Thoracic aorta (tissue), 2 donors: ENCODE results near the gene METTL2B. TPM values are rescaled to one million over a fixed set of nuclear protein-coding genes. Genes with fewer than 3 reads are reported as not detected.
"Not testable (repeated sequence)": the region's sequence is repeated elsewhere in the genome, so short reads cannot be mapped to it uniquely, and the experiment has no call there.

Experiments
- ATAC-seq: fragments of 150-250 bp; one replicate; pipeline ENCODE4 v1.8.0; 2017; ENCODE audit warnings: low read depth; ENCODE audit not compliant: insufficient number of reproducible peaks, low FRiP score
- DNase-seq: peaks from one replicate; pipeline ENCODE4 v3.0.0-alpha.2; 2020; ENCODE audit warnings: low spot score
- H3K27ac ChIP-seq, 2 donors: fragments of 200-600 bp; sonication (generic); 1 replicate in 1 of 2; 2 replicates in 1 of 2; pipeline ENCODE4 v1.5.1; 2016; ENCODE audit warnings: mild to moderate bottlenecking in 2 of 2, moderate library complexity in 2 of 2
- H3K27me3 ChIP-seq: fragments of 200-600 bp; sonication (generic); replicated peaks from 2 replicates; pipeline ENCODE4 v1.6.0; 2016; ENCODE audit warnings: mild to moderate bottlenecking; ENCODE audit not compliant: insufficient read depth
- H3K36me3 ChIP-seq: fragments of 200-600 bp; sonication (generic); one replicate; pipeline ENCODE4 v1.5.1; 2016
- H3K4me1 ChIP-seq, 2 donors: fragments of 200-600 bp; sonication (generic); 1 replicate in 1 of 2; 2 replicates in 1 of 2; pipeline versions ENCODE4 v1.5.1 to v1.6.0; 2016; ENCODE audit warnings: low read depth in 2 of 2, mild to moderate bottlenecking in 1 of 2; ENCODE audit not compliant: control insufficient read depth in 1 of 2
- H3K4me3 ChIP-seq: fragments of 200-600 bp; sonication (generic); 2 replicates; pipeline ENCODE4 v1.5.1; 2016; ENCODE audit warnings: mild to moderate bottlenecking
- H3K9me3 ChIP-seq: fragments of 200-600 bp; sonication (generic); 2 replicates; pipeline ENCODE4 v1.5.1; 2016
- total RNA-seq, 2 donors: library from RNA; depleted of rRNA; stranded (reverse); fragments of >200 nt; gene quantifications; one replicate each; pipeline versions ENCODE4 v1.1.0 to v1.2.3, GENCODE V29; 2016
- TF ChIP-seq, protein P1 (sequence below): fragments of 200-600 bp; sonication (generic); IDR thresholded peaks from one replicate; pipeline ENCODE4 v1.5.1; 2019; ENCODE audit warnings: antibody characterized with exemption

The METTL2B gene
- total RNA-seq, 2 donors from 2014 or later, result 14.6 to 49.0 TPM

DNA sequence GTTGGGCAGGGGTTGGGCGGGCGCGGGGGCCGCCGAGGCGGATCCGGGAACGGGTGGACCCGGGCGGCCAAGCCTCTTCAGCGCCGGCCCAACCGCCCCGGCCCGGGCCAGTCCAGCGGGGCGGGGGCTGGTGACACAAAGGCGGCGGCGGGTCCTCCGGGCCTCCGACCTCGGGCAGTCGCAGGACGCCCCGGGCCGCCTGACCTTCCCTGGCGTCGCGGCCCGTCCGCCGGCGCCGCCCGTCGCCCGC is 54.2 kb downstream of the METTL2B start:
- ATAC-seq (no peak), DNase-seq (no peak)
- TF ChIP-seq, protein P1, sequence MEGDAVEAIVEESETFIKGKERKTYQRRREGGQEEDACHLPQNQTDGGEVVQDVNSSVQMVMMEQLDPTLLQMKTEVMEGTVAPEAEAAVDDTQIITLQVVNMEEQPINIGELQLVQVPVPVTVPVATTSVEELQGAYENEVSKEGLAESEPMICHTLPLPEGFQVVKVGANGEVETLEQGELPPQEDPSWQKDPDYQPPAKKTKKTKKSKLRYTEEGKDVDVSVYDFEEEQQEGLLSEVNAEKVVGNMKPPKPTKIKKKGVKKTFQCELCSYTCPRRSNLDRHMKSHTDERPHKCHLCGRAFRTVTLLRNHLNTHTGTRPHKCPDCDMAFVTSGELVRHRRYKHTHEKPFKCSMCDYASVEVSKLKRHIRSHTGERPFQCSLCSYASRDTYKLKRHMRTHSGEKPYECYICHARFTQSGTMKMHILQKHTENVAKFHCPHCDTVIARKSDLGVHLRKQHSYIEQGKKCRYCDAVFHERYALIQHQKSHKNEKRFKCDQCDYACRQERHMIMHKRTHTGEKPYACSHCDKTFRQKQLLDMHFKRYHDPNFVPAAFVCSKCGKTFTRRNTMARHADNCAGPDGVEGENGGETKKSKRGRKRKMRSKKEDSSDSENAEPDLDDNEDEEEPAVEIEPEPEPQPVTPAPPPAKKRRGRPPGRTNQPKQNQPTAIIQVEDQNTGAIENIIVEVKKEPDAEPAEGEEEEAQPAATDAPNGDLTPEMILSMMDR, result no peak
- H3K27me3 ChIP-seq, result no peaks in the 10 kb centered on the region
- peak overlapping the region; percentile 95 to 97 for H3K27ac ChIP-seq
- peaks cover 20 to 37% of the 10 kb centered on the region in 2 donors for H3K4me1 ChIP-seq
- H3K4me3 ChIP-seq, result peak overlapping the region; percentile 97
- no peaks in the 10 kb centered on the region for H3K9me3 ChIP-seq
- H3K36me3 ChIP-seq, result peaks cover 3% of the 10 kb centered on the region

DNA sequence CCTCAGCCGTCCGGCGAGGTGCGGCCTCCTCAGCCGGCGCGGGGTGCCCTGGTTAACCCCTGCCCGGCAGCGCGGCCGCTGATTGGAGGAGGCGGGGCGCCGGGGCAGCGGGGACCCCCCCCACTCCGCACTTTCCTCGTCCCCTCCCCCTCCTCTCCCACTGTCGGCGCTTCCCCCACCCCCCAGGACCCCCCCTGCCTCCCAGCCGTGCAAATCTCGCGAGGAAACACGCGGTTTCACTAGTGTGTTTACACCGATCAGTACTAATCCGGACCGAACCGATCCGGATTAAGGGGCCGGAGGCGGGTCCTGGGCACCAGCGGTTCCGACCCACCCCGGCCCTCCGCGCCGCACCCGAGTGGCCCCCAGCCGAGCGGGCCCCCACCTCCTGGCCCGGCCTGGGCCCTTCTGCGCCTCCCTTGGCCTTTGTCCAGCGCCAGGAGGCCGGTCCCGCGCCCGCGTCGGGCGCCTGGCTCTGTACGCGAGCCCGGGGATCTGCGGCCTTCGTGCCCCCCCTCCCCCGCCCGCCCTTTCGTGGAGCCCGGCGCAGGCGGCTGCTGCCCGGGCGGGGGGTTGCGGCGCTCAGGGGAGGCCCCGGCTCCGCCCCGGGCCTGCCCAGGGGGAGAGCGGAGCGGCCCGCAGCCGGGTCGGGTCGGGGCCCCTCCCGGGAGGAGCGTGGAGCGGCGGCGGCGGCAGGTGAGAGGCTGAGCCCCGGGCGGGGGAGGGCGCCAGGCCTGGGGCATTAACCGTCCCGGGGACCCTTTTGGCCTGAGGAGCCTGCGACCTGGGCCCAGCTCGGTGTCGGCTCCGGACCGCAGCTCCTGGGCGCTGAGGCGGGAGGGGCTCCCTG is 54.8 kb downstream of the METTL2B start:
- ATAC-seq, result peak; percentile 96
- Histone ChIP-seq H3K4me1 (peaks cover 20 to 42% of the 10 kb centered on the region in 2 donors), H3K27ac (peak overlapping the region; percentile 95 to 97), H3K4me3 (peak overlapping the region; percentile 97)
- H3K36me3 ChIP-seq, H3K9me3 ChIP-seq, H3K27me3 ChIP-seq: not testable (repeated sequence)
- peak; percentile 23 for DNase-seq

DNA sequence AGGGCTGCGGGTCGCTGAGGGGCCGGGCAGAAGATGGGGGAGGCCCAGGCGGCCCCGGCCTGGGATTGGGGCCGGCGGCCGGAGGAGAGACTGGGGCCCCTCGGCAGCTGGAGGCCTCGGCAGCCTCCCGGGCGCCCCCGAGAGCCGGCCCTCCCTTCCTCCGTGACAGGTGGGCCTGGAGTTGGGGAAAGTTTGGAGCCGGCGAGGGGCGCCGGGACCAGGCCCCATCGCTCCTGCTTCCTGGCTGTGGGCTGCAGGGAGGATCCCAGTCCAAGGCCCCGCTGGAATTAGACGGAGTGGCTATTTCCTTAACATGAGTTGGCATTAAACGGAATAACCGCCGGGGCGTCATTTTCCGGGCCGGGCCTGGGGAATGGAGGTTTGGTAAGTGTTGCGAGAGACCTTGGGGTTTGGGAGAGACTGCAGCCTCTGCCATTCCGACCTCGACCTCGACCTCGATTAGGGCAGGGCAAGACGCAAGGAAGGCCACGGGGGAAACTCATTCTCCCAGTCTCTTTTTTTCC is 55.5 kb downstream of the METTL2B start:
- Histone ChIP-seq H3K4me1 (peaks cover 25 to 49% of the 10 kb centered on the region in 2 donors), H3K27ac (peak overlapping the region; percentile 95 to 97), H3K4me3 (peak overlapping the region; percentile 97)
- DNase-seq, H3K27me3 ChIP-seq, H3K9me3 ChIP-seq, H3K36me3 ChIP-seq: not testable (repeated sequence)
- peak; percentile 1 for ATAC-seq

DNA sequence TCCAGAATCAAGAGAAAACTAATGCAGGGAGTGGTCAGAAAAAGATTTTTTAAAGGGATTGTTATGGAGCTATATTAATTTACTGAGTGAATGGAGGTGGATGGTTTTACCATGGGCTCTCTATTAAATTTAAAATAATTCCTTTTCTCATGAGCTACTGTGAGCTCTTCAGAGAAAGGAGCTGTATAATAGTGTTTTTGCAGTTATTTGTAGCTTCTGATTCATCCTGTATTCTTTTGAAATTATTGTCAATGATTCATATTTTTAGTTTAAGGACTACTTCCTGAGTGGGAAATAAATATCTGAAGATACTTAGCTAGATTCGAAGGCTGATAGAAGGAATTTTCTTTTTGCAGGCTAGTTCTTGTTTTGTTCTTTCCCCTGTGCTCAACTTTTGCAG is 56.4 kb downstream of the METTL2B start:
- not testable (repeated sequence) for H3K9me3 ChIP-seq, H3K27me3 ChIP-seq, ATAC-seq, DNase-seq, H3K36me3 ChIP-seq
- Histone ChIP-seq H3K4me1 (peaks cover 26 to 55% of the 10 kb centered on the region in 2 donors), H3K4me3 (peak overlapping the region; percentile 97), H3K27ac (peak overlapping the region; percentile 68 to 95)

DNA sequence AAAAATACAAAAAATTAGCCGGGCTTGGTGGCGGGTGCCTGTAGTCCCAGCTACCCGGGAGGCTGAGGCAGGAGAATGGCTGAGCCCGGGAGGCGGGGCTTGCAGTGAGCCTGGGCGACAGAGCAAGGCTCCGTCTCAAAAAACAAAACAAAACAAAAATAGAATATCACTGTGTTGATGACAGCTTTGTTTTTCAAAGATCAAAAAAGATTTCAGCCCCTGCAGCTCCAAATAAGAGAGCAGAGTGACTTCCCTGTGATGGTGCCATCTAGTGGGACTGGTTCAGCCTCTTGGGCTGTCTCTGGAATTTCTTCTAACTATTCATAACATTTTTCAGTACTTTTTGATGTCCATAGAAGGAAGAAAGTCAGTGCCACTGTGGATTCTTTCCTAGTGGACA is 60.9 kb downstream of the METTL2B start:
- H3K27me3 ChIP-seq, H3K9me3 ChIP-seq, H3K4me3 ChIP-seq, H3K36me3 ChIP-seq, DNase-seq: not testable (repeated sequence)
- peak overlapping the region; percentile 72 to 83 for H3K27ac ChIP-seq
- peak; percentile 83 for ATAC-seq
- TF ChIP-seq, protein P1, result peak; percentile 25
- H3K4me1 ChIP-seq, result peaks cover 22 to 56% of the 10 kb centered on the region in 2 donors

DNA sequence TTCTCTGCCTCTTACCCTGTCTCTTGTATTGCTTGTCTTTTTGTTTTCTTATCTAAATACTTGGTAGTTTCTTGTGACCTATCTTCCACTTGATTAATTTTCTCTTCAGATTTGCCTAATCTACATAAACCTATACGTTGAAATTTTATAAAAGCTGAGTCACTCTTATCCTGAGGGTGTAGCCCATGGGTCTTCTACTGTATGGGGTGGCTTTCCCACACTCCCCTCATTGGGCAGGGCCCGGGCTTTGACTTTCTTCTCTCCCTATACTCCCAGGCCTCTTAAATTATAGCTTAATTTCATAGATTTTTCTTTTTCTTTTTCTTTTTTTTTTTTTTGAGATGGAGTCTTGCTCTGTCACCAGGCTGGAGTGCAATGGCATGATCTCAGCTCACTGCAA is 66.0 kb downstream of the METTL2B start:
- H3K27ac ChIP-seq, H3K4me3 ChIP-seq, H3K27me3 ChIP-seq, H3K36me3 ChIP-seq, DNase-seq, ATAC-seq, H3K9me3 ChIP-seq: not testable (repeated sequence)
- H3K4me1 ChIP-seq, result peaks cover 0 to 14% of the 10 kb centered on the region in 2 donors

DNA sequence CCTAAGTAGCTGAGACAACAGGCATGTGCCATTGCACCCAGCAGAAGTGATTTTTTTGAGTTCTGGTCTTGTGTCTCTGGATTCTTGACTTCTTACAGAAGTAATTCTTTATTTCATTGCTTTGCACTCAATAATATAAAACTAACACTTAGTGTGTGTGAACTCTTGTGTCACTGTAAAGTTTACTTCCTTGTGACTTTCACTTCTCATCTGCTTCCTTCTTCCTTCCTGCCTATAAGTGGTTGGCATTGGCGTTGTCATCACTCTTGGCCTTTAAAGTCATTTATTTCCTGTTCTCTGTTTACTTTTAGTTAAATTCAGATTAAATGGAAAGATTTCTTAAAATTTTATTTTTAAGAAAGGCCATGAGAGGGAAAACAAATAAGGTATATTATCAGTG is 66.8 kb downstream of the METTL2B start:
- not testable (repeated sequence) for H3K4me1 ChIP-seq, ATAC-seq, H3K27ac ChIP-seq, H3K9me3 ChIP-seq, H3K4me3 ChIP-seq, H3K36me3 ChIP-seq, H3K27me3 ChIP-seq, DNase-seq

DNA sequence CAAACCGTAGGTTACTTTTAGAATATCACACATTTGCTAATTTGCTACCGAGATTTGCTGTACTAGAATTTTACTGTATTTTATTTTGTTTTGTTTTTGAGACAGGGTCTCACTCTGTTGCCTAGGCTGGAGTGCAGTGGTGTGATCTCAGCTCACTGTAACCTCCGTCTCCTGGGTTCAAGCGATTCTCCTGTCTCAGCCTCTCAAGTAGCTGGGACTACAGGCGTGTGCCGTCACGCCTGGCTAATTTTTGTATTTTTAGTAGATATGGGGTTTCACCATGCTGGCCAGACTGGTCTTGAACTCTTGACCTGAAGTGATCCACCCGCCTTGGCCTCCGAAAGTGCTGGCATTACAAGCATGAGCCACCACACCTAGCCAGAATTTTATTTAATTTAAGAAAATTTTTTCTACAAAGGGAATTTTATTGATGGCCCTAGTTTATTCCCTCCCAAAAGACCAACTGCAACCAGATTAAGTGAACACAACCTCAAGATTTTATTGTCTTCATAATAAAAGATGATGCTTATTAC is 69.8 kb downstream of the METTL2B start:
- H3K36me3 ChIP-seq, ATAC-seq: not testable (repeated sequence)

More for the DNA sequence above, 69.8 kb downstream of the METTL2B start:
- H3K27ac ChIP-seq, H3K27me3 ChIP-seq, H3K9me3 ChIP-seq, H3K4me1 ChIP-seq, DNase-seq, H3K4me3 ChIP-seq: not testable (repeated sequence)
